Effector memory CD8-positive, alpha-beta T cell (primary cell): ENCODE results near the gene NPC2.

Source experiments
- ATAC-seq: fragments of 150-1000 bp; cut with Tn5 transposase; replicated peaks from 2 replicates; pipeline ENCODE4 v1.10.0; 2021; ENCODE audit warnings: mild to moderate bottlenecking, moderate library complexity
- DNase-seq, 3 experiments: peaks; one replicate each; pipeline ENCODE4 v3.0.0; 2021
- H3K27ac Mint-ChIP-seq, 2 donors: one replicate each; pipeline ENCODE4 v1.8.0; 2022; ENCODE audit warnings: mild to moderate bottlenecking in 2 of 2, mixed read lengths in 2 of 2, moderate library complexity in 2 of 2
- H3K27me3 Mint-ChIP-seq, 2 donors: one replicate each; pipeline ENCODE4 v1.8.0; 2022; ENCODE audit warnings: mixed read lengths in 2 of 2
- H3K36me3 Mint-ChIP-seq: one replicate; pipeline ENCODE4 v1.8.0; 2022; ENCODE audit warnings: mild to moderate bottlenecking, moderate library complexity, mixed read lengths; ENCODE audit not compliant: insufficient read depth
- H3K4me1 Mint-ChIP-seq, 2 donors: one replicate each; pipeline ENCODE4 v1.8.0; 2022; ENCODE audit warnings: low read depth in 2 of 2, mixed read lengths in 2 of 2
- H3K4me3 Mint-ChIP-seq, 2 donors: one replicate each; pipeline ENCODE4 v1.8.0; 2022; ENCODE audit warnings: mild to moderate bottlenecking in 2 of 2, mixed read lengths in 2 of 2, moderate library complexity in 2 of 2
- H3K9me3 Mint-ChIP-seq, 2 donors: one replicate each; pipeline ENCODE4 v1.8.0; 2022; ENCODE audit warnings: mixed read lengths in 2 of 2

NPC2 gene

DNA sequence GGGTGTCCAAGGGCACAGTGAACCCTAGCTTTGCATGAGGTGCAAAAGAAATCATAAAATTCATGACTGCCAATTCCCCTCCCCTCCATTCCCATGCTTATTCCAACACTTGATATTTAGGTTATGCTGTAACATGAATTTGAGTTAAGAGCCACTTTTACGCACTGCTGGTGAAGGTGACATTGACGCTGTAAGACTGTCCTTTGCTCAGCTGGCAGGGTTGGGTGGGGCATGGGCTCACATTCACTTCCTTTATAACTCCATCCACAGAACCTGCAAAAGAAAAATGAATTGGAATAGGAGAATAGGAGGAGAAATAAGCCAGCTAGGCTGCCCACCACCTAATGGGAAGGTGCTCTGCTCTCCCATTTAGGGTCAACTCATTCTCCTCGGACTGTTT lies 6.9 kb downstream of the NPC2 start:
- no peaks in the 10 kb centered on the region for H3K27me3 Mint-ChIP-seq
- ATAC-seq: no peak
- H3K27ac Mint-ChIP-seq: no peak overlapping the region
- no peak overlapping the region for H3K4me3 Mint-ChIP-seq
- H3K9me3 Mint-ChIP-seq: no peaks in the 10 kb centered on the region
- H3K4me1 Mint-ChIP-seq: peaks cover 0 to 4% of the 10 kb centered on the region in 2 donors
- peaks cover 5% of the 10 kb centered on the region for H3K36me3 Mint-ChIP-seq
- no peak for DNase-seq

- Mint-ChIP-seq H3K4me3 (no peak overlapping the region), H3K27ac (no peak overlapping the region), H3K27me3 (no peaks in the 10 kb centered on the region), H3K4me1 (no peaks in the 10 kb centered on the region), H3K36me3 (peaks cover 5% of the 10 kb centered on the region), H3K9me3 (no peaks in the 10 kb centered on the region)
- DNase-seq (no peak), ATAC-seq (no peak)
Observed at GRCh38 chr14:74483321-74483720, 9.8 kb downstream of the NPC2 start.

DNA sequence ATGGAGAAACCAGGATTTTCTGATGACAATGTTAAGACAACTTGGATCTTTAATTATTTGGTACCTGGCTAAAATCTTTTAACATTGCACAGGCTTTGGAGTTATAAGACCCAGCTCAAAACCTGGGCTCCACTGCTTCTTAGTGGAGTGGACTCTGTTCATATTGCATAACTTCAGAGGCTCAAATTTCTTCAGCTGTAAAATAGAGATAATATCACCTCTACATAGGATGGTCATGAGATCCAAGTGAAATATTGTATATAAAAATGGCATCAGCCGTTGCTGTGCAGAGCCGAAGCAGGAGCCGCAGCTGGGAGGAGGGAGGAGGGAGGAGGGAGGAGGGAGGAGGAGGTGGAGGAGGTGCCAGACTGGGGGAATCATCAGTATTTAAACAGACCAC lies 10.5 kb downstream of the NPC2 start:
- H3K4me3 Mint-ChIP-seq: no peak overlapping the region
- no peaks in the 10 kb centered on the region for H3K4me1 Mint-ChIP-seq
- ATAC-seq (no peak), DNase-seq (no peak)
- no peaks in the 10 kb centered on the region for H3K9me3 Mint-ChIP-seq
- peaks cover 5% of the 10 kb centered on the region for H3K36me3 Mint-ChIP-seq
- no peak overlapping the region for H3K27ac Mint-ChIP-seq
- no peaks in the 10 kb centered on the region for H3K27me3 Mint-ChIP-seq

- Mint-ChIP-seq H3K4me3 (no peak overlapping the region), H3K36me3 (peaks cover 5% of the 10 kb centered on the region), H3K27ac (no peak overlapping the region), H3K27me3 (no peaks in the 10 kb centered on the region), H3K9me3 (no peaks in the 10 kb centered on the region), H3K4me1 (no peaks in the 10 kb centered on the region)
- ATAC-seq (no peak), DNase-seq (no peak)
Observed at GRCh38 chr14:74480046-74480445, 13.1 kb downstream of the NPC2 start.

DNA sequence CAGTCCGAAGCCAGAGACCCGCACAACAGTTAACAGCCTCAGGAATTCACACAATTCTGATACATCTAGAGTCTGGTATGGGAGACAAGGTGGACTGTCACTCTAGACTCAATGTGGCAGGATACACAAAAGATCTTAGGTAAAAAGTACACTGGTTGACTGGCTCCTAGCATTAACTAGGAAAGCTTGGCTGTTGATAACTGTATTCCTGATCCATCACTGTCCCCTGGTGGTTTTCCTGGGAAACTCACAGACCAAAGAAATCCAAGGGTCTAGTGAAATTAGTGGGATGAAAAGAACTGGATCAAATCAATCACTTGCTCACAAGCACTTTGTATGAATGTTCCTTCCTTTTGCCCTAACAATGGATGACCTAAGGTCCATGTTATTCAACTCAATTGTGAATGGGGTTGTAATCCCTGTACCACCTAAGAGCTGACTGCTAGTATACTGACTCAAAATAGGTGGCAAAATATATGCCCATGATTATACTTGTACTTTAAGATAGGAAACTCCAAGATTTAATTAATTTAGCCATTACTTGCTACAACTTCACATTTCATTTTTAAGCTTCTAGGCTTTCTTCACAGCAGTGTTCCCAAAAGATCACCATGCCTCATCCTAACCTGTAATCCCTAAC lies 14.0 kb downstream of the NPC2 start:
- no peak for ATAC-seq
- H3K27ac Mint-ChIP-seq: no peak overlapping the region
- no peaks in the 10 kb centered on the region for H3K4me1 Mint-ChIP-seq
- H3K4me3 Mint-ChIP-seq: no peak overlapping the region
- H3K36me3 Mint-ChIP-seq: no peaks in the 10 kb centered on the region
- H3K9me3 Mint-ChIP-seq: no peaks in the 10 kb centered on the region
- no peaks in the 10 kb centered on the region for H3K27me3 Mint-ChIP-seq
- no peak for DNase-seq

DNA sequence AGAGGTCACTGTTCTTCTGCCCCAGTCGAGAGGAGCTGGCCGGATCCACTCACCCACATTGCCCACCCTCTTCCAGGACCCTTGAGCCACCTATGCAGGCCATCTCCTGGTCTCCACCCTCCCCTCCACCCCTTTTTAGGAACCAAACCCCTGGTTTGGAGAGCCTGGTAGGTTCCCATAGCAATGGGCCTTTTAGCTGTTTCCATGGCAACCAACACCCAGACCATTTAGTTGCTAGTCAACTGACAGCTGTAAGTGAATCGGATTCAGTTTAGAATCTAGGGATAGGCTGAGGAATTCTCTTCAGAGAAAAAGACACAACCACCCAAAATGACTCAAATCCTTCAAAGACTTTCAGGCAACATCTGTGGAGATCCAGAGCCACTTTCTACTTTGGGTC lies 16.5 kb downstream of the NPC2 start:
- ATAC-seq: no peak
- H3K27ac Mint-ChIP-seq: no peak overlapping the region

GRCh38 chr14:74476107-74476506 lies 17.0 kb downstream of the NPC2 start:
- no peaks in the 10 kb centered on the region for H3K4me1 Mint-ChIP-seq
- H3K36me3 Mint-ChIP-seq: peaks cover 2% of the 10 kb centered on the region
- ATAC-seq (no peak), DNase-seq (no peak)
- H3K4me3 Mint-ChIP-seq: no peak overlapping the region
- no peaks in the 10 kb centered on the region for H3K27me3 Mint-ChIP-seq
- no peaks in the 10 kb centered on the region for H3K9me3 Mint-ChIP-seq
- no peak overlapping the region for H3K27ac Mint-ChIP-seq

More for the DNA sequence above, 16.5 kb downstream of the NPC2 start:
- no peak for DNase-seq
- Mint-ChIP-seq H3K4me3 (no peak overlapping the region), H3K36me3 (peaks cover 2% of the 10 kb centered on the region), H3K9me3 (no peaks in the 10 kb centered on the region), H3K4me1 (no peaks in the 10 kb centered on the region), H3K27me3 (no peaks in the 10 kb centered on the region)

DNA sequence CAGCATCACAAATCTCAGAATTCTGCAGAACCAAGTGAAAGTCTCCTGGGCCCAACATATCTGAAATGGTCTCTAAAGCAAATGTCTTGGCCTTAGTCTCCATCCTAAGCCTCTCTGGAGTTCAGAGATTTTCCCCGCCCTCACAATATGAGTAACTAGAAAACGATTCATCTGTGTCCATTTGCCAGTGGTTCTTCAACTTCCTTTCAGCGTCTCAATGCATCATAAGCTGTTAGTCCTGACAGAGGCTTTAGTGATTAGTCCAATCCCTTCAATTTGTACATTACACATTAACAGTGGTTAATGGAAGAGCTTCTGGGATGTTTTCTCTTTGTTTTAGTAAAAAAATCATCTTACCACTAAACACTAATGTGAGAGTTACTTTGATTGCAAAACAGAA lies 17.4 kb downstream of the NPC2 start:
- no peaks in the 10 kb centered on the region for H3K27me3 Mint-ChIP-seq
- no peak overlapping the region for H3K27ac Mint-ChIP-seq
- H3K4me1 Mint-ChIP-seq: no peaks in the 10 kb centered on the region
- H3K4me3 Mint-ChIP-seq: no peak overlapping the region
- H3K36me3 Mint-ChIP-seq: peaks cover 2% of the 10 kb centered on the region
- no peaks in the 10 kb centered on the region for H3K9me3 Mint-ChIP-seq
- ATAC-seq (no peak), DNase-seq (no peak)

DNA sequence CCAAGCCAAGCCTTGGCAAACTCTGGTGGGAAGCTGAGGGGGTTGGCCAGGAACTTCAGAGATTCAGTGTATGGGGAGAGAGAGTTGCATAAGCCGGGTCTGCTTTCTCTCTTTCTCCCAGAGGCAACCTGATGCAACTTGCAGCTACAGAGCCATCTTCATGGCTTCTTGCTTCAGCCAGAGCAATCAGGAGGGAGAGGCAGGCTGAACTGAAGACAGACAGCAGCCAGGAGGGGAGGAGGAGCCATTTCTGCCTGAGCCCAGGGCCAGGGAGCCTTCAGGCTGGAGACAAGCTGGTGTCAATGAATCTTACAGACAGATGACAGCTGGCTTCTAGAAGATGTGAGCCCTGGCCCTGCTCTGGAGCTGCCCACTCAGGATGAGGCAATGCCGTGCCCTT lies 18.7 kb downstream of the NPC2 start:
- no peaks in the 10 kb centered on the region for H3K9me3 Mint-ChIP-seq
- ATAC-seq (no peak), DNase-seq (no peak)
- H3K36me3 Mint-ChIP-seq: peaks cover 2% of the 10 kb centered on the region
- H3K27me3 Mint-ChIP-seq: no peaks in the 10 kb centered on the region
- no peak overlapping the region for H3K4me3 Mint-ChIP-seq
- H3K4me1 Mint-ChIP-seq: no peaks in the 10 kb centered on the region
- H3K27ac Mint-ChIP-seq: no peak overlapping the region

DNA sequence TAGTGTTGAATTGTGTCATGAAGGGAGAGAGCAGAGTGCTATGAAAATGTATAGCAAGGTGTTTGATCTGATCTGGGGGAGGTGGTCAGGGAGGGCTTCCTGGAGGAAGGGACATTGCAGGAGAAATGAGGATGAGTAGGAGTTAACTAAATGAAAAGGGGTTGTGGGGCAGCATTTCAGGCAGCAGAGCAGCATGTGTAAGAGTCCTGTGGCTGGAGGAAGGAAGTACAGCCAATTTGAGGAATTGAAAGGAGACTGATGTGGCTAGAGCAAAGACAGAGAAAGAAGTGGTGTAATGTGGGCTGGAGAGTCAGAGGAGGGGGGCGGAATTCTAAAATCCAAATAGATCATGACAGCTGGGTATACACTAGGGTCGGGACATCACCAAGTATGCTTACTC lies 20.5 kb downstream of the NPC2 start:
- Mint-ChIP-seq H3K27me3 (no peaks in the 10 kb centered on the region), H3K36me3 (peaks cover 2% of the 10 kb centered on the region), H3K4me1 (peaks cover 0 to 1% of the 10 kb centered on the region in 2 donors), H3K27ac (no peak overlapping the region), H3K4me3 (no peak overlapping the region), H3K9me3 (no peaks in the 10 kb centered on the region)
- DNase-seq (no peak), ATAC-seq (no peak)

GRCh38 chr14:74469548-74470518 lies 23.3 kb downstream of the NPC2 start:
- no peaks in the 10 kb centered on the region for H3K27me3 Mint-ChIP-seq
- DNase-seq: no peak
- H3K4me1 Mint-ChIP-seq: peaks cover 0 to 1% of the 10 kb centered on the region in 2 donors
- no peaks in the 10 kb centered on the region for H3K9me3 Mint-ChIP-seq
- H3K36me3 Mint-ChIP-seq: peaks cover 2% of the 10 kb centered on the region
- no peak for ATAC-seq
- H3K4me3 Mint-ChIP-seq: no peak overlapping the region
- no peak overlapping the region for H3K27ac Mint-ChIP-seq

DNA sequence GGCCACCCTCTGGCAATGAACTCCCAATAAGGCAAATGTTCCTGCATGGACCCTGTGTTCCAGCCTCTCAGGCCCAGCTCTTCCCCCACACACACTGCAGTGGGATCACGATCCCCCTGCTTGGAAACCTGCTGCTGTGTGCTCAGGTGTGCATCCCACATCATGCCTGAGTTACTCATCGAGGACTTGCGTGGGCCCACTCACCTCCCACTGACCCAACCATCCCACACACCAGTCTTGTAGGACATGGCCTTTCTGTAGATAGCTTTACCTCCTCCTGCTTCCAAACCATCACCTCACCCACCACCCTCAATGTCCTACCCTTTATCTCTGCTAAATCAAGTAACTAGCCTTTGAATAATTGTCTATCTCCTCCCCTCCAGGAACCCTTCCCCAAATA lies 24.6 kb downstream of the NPC2 start:
- Mint-ChIP-seq H3K9me3 (no peaks in the 10 kb centered on the region), H3K36me3 (peaks cover 2% of the 10 kb centered on the region), H3K27ac (no peak overlapping the region), H3K27me3 (peaks cover 0 to 1% of the 10 kb centered on the region in 2 donors), H3K4me1 (peaks cover 0 to 1% of the 10 kb centered on the region in 2 donors), H3K4me3 (no peak overlapping the region)
- DNase-seq (no peak), ATAC-seq (no peak)

DNA sequence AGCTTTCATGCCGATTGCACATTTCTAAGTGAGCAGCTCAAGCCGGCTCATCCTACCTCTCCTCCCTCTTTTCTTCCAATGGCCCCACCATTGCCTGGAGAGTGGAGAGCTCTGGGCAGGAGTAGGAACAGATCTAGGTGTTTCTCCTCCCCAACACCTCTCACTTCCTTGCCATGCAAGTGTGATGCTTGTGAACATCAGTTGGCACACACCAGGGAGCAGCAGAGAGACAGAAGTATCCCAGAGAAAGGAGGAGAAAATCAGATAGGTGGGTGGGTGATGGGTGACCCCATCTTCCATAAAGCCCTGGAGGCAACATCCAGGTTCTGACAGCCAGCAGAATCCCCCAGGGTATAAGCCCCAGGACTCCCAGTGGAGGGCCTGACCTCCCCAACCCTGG lies 27.8 kb downstream of the NPC2 start:
- Mint-ChIP-seq H3K27me3 (peaks cover 21 to 23% of the 10 kb centered on the region in 2 donors), H3K9me3 (no peaks in the 10 kb centered on the region), H3K4me1 (peaks cover 0 to 1% of the 10 kb centered on the region in 2 donors), H3K36me3 (no peaks in the 10 kb centered on the region), H3K27ac (no peak overlapping the region), H3K4me3 (no peak overlapping the region)
- ATAC-seq (no peak), DNase-seq (no peak)

DNA sequence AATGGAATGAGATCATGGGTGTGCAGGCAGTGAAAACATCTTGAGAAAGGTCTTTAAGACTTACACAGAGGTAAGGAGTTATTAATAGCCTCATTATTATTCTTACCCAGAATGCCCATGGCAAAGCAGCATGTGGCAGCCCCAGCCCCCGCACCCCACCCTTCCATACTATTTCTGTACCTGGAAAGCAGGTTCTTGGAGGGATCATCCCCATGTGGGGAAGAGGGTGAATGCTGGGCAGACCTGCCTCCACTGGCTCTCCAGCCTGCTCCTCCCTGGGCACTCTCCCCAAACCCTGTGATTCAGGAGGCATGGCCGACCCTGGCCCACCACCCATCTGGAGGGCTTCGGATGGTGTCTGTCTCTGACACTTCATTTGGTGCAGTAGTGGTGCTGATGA lies 28.3 kb downstream of the NPC2 start:
- Mint-ChIP-seq H3K4me1 (peaks cover 0 to 1% of the 10 kb centered on the region in 2 donors), H3K27me3 (peaks cover 26 to 29% of the 10 kb centered on the region in 2 donors), H3K4me3 (no peak overlapping the region), H3K36me3 (no peaks in the 10 kb centered on the region), H3K27ac (no peak overlapping the region), H3K9me3 (no peaks in the 10 kb centered on the region)
- ATAC-seq (no peak), DNase-seq (no peak)
